Measurements from ENCODE around the gene DUSP6.

Gene DUSP6

DNA sequence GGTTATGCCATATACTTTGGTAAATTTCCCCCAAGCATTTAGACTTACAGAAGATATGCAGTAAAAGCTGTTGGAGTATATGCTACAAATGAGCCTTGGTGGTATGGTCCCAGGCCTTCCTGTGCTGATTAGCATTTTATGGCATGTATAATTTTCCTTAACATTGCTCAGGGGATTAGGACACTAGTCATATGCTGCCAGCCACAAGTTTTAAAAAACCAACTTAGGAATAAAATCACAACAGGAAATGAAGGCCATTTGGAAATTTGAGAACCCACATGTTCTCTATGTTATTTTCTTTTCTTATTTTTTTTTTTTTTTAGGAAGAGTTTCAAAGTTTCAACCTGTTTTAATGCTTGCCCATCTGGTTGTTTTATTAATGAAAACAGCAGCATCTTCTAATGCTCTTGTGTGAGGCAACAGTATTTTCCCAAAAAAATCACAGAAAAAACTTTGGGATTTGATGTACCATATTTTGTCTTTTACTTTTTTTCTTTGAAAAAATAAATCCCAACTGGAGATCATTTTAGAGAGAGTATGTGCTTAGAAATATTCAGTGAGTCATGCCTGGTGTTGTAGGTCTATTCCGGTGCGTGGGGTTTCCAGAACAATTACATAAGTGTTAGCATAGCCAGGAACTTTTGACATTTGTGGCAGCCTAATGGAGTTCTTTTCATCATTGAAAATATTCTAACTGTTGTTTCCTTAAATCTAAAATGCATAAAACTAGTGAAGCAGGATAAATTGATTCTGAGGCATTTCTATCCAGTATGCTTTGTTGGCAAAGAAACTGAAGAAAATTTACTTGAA lies 21.7 kb upstream of the DUSP6 start:
- peak; percentile 85 for DNase-seq

DNA sequence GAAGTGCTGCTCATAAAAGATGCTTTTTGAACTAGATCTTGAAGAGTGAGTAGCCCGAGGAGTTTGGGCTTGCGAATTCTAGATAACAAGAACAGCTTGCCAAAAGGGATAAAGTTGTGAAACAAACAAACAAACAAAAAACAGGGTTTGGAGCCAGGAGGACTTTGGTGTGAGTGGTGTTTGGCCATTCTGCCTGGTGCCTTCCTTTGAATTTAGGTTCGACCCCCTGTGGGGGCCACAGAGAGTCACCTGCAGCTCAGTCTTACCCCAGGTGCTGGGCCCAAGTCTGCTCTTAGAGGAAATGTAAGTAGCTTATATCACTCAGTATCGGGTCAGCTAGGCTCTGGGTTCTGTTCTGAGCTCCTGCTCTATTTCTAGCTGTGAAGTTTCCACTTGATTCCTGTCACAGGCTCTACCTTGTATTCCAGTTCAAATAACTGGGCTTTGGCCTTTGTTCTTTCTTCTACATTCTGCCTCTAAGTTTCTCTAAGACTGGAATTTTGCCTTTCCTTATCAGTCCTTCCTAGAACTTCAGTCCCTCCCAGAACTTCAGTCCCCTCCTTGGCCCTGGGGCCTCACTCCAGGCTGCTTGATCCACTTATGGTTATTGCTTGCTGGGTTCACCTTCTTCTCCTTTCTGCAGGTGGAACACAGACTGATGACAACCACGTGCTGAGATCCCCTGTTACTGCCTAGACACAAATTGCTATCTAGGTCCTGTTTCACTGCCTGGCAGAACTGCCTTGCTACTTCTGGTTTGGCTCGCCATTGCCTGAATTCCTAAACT lies 20.5 kb upstream of the DUSP6 start:
- no peak for DNase-seq

DNA sequence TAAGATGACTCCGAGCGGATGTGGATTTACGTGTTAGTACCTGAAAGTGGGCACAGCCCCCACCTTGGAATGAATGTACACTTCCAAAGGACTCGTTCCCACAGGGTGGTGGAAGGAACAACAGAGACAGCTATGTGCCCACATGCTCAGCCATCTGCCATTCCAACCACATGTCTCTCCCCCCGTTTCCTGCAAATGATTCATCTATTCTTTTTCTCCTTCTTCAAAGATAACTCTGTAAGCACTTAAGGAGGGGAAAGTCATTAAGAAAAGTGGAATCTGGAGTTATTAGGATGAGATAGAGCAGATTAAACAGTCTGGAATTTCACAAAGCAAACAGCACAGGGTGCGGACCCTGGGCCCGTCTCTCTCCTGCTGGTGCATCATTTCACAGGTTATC lies 18.5 kb upstream of the DUSP6 start:
- no peak for DNase-seq

DNA sequence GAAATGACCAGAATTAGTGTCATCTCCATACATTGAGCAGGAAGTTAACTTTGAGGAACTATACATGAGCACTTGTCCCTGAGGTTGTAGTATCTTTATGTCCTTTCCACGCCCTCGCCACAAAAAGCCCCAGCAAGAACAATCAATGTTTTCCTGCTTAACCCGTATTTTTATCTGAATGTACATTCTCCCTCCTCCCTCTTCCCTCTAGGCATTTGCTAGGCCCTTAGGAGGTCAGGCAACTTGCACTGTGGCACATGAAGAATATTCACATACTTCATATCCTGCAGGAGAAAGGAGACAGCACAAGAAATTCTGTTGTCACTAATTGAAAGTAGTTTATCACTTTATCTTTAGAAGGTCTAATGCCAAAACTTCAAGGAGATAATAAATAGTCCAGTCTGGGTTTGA lies 18.1 kb upstream of the DUSP6 start:
- DNase-seq, result peak; percentile 33

DNA sequence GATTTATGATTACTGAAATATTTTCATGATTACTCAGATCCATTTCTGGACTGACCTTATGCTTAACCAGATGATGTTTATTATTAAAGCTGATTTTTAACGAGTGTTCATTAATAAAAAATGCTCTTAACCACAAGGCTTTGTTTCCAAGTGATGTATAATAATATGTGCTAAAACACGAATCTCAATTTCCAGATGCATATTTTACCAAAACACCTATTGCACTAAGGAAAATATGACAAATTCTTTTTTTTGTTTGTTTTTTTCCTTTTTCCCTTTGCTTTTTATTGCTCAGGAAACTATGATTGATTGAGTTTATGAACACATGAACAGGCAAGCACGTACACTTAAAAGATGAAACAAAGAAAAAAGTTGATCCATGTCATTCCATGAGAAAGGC lies 16.9 kb upstream of the DUSP6 start:
- DNase-seq, result no peak

DNA sequence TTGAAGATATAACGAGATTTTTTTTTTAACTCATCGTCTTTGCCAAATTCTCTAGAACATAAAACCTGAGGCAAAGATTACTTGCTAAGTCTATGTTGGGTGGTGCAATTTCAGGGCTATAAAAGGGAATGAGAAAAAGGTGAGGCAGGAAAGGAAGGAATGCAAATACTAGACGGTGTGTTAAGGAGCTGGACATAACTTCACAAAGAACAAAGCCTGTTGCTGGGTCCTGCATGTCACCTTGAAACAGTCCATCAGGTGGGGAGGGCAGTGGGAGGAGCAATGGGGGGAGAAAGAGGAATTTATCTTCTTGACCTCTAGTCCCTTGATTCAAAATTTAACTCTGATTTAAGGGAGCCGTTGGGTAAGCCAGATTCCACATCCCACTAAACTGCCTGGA lies 16.1 kb upstream of the DUSP6 start:
- no peak for DNase-seq

DNA sequence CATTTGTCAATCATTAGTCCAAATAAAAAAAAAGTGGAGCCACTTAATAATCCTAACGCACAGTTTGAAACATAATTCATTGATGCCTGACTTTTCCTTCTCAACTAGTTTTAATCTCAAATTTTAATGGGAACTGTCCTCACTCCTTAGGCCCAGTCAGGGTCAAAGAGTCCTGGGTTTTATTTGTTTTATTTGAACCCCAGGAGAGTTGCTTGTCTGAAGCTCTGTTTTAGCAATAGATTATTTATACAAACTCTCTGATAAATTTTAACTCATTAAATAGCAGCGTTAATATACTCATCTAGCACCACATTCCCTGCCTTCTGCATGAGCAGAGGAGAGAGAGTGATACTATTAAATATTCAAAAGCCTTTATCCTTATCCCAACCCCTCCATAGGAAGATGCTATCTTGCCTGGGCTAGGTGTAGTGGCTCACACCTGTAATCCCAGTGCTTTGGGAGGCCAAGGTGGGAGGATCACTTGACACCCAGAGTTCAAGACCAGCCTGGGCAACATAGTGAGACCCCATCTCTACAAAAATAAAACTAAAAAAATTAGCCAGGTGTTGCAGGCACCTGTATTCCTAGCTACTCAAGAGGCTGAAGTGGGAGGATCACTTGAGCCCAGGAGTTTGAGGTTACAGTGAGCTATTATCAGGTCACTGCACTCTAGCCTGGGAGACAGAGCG lies 14.5 kb upstream of the DUSP6 start:
- DNase-seq, result no peak

DNA sequence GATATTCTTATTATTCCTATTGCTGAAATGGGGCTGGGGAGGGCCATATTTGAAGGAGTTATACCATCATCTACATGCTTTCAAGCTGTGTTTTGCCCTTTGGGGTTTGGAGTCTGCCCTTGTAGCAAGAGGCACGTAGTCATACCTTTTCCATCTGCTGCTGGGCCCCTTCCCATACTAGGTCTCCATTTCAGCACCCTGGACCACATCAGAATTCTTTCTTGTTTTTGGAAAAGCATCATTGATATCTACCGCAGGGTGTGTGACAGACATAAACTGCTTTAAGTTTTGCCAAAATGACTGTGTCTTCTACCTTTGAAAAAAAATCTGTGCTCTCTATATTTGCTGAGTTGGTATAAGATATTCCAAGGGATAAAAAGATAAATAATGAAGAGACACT lies 12.3 kb upstream of the DUSP6 start:
- no peak for DNase-seq

DNA sequence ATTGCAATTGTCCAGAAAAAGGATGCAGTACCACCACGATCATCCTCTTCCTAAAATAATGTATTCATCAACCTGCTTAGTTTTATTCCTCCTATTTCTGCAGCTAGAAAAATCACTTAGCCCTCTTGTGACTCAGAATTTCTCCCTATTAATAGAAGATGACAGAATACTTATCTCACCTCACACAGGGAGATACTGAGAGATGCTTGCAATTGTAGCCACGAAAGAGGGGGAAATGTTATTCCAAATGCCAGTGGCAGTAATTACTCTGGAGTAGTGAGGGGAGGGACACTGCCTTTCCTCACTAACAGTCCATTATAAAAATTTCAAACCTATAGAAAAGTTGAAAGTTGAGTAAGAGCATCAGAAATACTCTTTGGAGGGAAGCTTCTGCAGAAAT lies 11.8 kb upstream of the DUSP6 start:
- no peak for DNase-seq

DNA sequence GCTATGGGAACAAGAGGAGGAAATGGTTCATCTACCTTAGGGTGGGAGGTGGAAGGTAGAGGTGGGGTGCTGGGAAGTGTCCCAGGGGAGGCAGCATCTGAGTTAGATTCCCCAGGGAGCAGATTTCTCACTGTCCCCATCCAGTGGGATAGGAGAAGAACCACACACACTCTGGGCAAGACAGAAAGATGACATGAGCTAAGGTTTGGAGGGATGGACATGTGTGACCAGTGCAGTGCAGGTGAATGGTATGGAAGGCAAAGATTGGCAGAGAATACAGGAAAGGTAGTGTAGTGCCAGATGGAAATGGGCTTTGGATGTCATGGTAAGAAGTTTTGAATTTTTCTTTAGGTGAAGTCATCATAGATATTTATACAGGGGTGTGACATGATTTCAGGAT lies 11.3 kb upstream of the DUSP6 start:
- DNase-seq, result no peak

DNA sequence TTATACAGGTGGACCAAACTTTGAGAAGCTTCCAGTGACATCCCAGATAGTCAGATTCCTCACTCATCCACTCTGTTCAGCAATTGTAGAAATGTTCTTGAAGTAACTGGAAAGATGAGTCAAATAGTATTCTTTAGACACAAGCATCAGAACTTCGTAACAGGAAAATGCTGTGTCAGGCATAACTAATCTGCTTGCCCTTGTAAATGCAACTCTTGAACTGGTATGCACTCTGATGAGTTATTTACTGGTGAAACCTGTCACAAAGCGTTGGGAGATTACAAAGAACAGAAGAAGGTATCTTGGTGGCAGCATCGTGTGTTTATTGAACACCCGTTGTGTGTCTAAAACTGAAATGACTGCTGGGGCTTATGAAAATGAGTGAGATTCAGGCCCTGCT lies 10.8 kb upstream of the DUSP6 start:
- DNase-seq, result no peak

DNA sequence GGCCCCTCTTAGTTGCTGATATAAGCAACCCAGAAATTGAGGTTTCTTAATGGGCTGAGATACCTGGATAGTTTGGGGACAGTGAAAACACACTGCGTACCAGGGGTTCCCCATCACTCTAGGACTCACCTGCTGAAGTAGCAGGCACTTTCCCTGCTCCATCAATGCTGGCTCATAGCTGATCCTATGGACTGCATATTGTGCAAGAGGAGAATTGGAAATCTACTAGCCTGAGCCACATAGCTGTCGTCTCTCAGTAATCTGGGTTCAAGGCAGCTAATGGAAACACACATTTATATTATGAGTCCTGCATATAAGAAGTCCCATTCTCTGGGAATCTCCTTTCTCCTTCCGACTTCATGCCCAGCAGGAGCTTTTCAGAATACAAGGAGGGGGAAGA lies 7.3 kb upstream of the DUSP6 start:
- no peak for DNase-seq

DNA sequence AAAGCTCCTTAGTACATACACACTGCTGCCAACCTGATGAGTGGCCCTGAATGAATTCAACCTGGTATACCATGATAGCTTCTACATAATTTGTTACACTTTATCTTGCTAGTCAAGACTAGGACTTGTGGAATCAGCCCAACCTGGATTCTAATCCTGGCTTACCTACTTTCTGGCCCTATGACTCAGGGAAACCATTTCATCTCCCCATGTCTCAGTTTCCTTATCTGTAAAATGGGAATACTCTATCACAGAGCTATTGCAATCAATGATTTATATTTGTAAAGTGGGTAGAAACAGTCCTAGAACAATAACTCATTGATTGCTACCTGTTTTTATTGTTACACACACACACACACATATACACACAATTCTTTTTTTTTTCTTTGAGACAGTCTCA lies 6.5 kb upstream of the DUSP6 start:
- no peak for DNase-seq

DNA sequence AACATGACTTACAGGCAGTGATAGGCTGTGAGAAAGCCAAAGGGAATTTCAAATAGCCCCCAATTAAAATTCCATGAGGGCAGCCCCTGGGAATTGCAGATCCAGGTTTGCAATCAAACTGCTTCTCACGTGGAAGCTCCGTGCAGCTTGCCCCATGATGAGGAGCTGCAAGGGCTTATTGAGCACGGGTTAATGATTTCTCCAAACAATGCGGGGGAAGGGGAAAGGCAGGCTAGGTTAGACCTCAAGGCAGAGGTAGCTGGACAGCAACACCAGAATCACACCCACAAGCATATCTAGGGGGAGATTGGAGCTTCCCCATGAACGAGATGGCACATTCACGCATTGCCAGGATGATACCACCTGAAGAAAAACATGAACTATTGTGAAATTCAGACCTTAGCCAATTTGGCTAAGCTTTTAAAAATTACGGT lies 5.0 kb upstream of the DUSP6 start:
- no peak for DNase-seq

DNA sequence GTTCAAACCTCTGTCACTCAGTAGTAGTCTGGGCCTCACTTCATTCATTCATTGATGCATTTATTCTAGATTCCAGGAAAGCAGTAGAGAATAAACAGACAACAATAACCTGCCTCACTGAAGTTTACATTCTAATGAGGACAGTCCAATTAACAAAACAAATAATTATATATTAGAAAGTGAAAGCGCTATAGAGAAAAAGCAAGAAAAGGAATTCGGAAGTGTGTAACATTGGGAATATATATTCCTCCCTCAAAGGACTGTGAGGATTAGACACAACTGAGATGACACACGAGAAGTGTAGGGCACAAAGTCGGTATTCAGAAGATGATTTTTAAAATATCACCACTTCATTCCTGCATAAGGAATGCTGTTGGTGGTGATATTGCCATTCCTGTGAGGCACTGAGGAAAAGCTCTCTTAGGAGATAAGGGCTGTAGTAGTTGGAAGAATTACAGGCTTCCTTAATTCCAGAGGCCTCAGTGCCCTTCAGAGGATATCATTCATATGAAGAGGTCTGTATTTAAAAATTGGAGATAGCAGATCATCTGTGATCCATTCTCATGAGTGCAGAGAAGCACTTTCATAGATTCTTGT lies 3.9 kb upstream of the DUSP6 start:
- DNase-seq, result no peak

DNA sequence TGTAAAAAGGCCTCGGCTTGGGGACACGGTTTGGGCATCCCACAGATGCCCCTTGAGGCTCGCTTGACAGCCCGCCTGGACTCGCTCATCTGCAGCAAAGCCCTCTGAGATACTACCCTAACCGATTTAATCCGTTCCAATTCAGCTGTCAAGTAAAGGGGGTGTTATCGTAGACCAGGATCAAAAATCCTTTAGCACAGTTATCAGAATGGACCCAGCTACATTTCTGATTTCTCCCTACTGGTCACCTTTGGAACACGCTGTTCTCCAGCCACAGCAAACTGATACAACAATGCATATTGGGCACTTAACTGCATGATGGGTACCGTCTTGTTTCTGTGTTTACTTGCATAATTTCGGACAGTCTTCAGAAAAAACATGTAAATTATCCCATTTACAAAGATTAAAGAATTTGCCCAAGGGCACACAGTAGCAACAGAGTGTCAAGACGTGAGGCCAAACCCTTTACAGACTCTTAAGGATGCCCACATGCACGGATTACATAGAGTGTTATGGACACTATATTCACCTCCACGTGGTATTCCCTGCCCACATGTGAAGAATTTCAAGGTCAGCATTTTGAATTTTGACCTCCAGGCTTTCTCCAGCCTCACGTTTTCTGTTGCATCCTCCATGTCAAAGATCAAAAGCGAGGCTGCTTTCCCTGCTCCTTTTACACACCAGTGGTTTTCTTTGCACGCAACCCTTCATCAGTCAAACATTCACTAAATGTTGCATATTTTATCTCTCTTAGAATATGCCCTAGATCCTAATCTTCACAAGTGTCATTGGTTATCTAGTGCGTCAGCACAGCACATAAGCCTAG lies 3.2 kb upstream of the DUSP6 start:
- no peak for DNase-seq

DNA sequence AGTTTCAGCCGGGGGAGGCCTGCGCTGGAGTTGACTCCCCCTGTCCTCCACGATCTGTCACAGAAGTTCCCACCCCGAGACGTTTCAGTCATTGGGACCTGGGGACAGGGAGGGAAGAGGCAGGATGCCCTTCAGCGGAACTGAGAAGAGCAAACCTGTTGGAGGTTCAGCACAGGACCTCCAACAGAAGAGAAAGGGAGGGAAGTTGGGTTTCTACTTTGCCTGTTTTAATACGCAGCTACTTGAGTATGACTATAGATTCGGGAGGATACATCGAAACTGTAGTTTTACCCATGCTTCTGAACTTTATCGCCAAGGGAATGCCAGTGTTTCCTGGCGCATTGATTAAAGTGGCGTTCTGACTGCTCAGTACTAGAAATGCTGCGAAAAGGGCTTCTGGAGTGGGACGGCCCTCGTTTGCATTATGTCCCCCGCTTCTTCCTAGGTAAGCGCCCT lies 2.3 kb upstream of the DUSP6 start:
- peak; percentile 53 for DNase-seq

DNA sequence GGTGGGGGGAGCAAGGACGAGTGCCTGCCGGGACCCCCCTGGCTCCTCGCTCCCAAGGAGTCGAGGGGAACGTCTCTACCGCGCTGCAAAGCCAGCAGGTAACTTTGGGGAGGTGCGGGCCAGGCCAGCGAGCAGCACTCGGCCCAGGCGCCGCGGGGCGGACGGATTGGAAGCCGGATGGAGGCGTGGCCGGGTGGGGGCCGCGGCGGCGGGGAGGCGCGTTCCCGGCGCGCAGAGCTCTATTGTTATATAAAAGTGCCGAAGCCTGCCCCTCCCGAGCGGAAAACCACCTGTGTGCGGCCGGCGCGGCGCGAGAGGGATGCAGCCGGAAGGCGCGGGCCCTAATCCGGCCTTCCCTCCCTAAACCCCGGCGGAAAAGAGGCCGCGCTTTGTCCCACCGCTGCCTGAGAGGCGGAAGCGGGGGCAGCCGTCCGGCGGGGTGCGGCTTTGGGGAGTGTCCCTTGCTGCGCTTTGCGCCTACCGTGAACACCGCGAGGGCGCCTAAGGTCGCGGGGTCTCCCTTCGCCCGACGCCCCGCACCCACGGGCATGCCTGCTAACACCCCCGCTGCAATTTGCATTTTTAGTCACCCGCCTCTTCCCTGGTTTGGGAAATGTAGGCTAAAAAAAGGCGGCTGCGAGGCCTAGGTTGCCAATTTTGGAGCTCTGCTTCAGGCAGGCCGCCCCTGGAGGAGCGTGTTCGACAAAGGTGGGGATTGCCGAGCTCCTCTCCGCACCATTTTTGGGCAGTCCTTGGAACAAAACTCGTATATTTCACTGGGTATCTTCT lies 1.7 kb upstream of the DUSP6 start:
- DNase-seq, result peak; percentile 85

DNA sequence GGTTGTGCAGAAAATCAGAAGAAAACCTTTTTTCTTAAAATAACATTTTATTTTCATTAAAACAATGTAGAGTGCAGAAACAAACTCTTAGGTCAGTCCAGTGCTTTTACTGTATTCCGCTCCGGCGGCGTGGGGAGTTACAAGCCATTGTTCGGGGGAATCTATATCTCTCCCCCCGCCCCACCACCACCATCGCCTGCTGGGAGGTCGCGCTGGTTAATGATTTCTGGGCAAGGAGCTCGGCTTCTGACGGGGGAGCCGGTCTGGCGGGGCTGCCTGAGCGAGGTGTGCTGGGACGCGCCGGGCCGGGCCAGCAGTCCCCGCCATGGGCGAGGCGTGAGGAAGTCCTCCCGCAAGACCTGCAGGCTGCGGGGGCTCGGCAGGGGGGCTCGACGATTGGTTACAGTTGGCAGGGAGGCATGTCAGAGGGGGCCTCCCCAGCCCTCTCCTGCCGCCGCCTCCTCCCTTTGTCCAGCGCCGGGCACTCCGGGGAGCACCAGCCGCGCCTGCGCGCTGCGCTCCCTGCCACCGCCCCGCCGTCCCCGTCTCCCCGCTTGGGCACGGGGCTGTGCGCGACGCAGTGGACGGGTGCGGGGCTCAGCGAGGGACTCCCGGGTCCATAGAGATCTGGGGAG lies 1.0 kb upstream of the DUSP6 start:
- peak; percentile 68 for DNase-seq

DNA sequence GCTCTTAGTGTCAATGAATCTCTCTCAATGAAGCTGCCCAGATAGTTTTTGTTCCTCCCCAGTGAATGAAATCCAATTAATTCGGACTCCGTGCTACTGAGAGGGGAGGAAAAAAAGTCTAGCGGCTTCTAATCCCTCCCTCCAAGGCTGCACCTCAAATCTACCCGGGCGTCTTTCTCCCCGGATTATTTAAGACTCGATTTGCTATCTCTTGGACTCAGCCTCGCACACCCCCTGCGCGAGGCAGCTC lies 134 bp downstream of the DUSP6 start:
- no peak for DNase-seq

DNA sequence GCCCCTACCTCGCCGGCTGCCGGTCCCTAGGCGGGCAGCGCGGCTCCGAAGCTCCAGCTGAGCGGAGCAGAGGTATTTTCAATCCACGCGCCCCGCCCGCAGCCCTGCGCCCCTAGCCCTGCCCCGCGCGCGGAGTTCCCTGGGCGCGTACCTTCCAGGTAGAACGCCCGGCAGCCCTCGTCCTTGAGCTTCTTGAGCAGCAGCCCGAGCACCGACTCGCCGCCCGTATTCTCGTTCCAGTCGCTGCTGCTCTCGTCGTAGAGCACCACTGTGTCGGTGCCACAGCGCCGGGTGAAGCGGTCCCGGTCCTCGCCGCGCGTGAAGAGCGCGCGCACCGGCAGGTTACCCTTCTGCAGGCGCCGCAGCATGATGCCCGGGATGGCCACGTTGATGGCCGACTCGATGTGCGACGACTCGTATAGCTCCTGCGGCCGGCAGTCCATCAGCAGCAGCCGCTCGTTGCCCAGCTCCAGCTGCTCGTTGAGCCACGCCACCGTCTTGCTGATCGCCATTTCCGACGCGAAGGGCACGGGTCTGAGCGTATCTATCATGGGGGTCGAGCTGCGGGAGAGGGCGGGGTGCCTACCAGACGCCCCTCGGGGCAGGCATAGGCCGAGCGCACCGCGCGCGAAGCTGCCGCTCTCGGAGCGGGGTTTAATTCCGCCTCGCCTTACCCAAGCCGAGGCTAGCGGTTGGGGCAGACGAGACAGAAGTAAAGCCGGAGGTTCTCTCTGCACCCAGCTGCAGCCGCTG lies 636 bp downstream of the DUSP6 start:
- peak; percentile 46 for DNase-seq
